Endodermal cell (in vitro differentiated cells): ENCODE data around the gene SMIM38. TPM values are rescaled to one million over a fixed set of nuclear protein-coding genes. Genes with fewer than 3 reads are reported as not detected.

Experiments
- DNase-seq: peaks from one replicate; pipeline ENCODE4 v3.0.0-alpha.2; 2017
- H3K27ac ChIP-seq: 2 replicates; pipeline ENCODE4 v1.5.1; 2013; ENCODE audit warnings: mild to moderate bottlenecking, low read depth, low read length, moderate library complexity
- H3K27me3 ChIP-seq: 2 replicates; pipeline ENCODE4 v1.6.1; 2013; ENCODE audit warnings: mild to moderate bottlenecking, low read length, moderate library complexity; ENCODE audit not compliant: insufficient read depth, control insufficient read depth, poor library complexity, severe bottlenecking
- H3K36me3 ChIP-seq: 2 replicates; pipeline ENCODE4 v1.7.0; 2013; ENCODE audit warnings: mild to moderate bottlenecking, low read length, moderate library complexity; ENCODE audit not compliant: control insufficient read depth, insufficient read depth
- H3K4me1 ChIP-seq: one replicate; pipeline ENCODE4 v1.7.0; 2013; ENCODE audit warnings: low read length; ENCODE audit not compliant: control insufficient read depth, insufficient read depth
- H3K4me3 ChIP-seq: 2 replicates; pipeline ENCODE4 v1.5.1; 2013; ENCODE audit warnings: mild to moderate bottlenecking, low read length, moderate library complexity
- H3K9ac ChIP-seq: 2 replicates; pipeline ENCODE4 v1.6.1; 2013; ENCODE audit warnings: mild to moderate bottlenecking, low read length, moderate library complexity; ENCODE audit not compliant: poor library complexity, severe bottlenecking; ENCODE audit errors: extremely low read depth
- H3K9me3 ChIP-seq: 2 replicates; pipeline ENCODE4 v1.6.1; 2013; ENCODE audit warnings: mild to moderate bottlenecking, low read length, moderate library complexity; ENCODE audit not compliant: control insufficient read depth
- H3K27ac Mint-ChIP-seq: 2 replicates; pipeline ENCODE4 v1.8.0; 2020; ENCODE audit warnings: mixed read lengths
- H3K27me3 Mint-ChIP-seq: 2 replicates; pipeline ENCODE4 v1.8.0; 2021; ENCODE audit warnings: mild to moderate bottlenecking, mixed read lengths; ENCODE audit not compliant: insufficient read depth
- H3K36me3 Mint-ChIP-seq: 2 replicates; pipeline ENCODE4 v1.8.0; 2020; ENCODE audit warnings: low read depth, mixed read lengths
- H3K4me1 Mint-ChIP-seq: 2 replicates; pipeline ENCODE4 v1.8.0; 2020; ENCODE audit warnings: mixed read lengths
- H3K4me3 Mint-ChIP-seq: 2 replicates; pipeline ENCODE4 v1.8.0; 2020; ENCODE audit warnings: mild to moderate bottlenecking, moderate library complexity, mixed read lengths
- H3K9me3 Mint-ChIP-seq: 2 replicates; pipeline ENCODE4 v1.8.0; 2020; ENCODE audit warnings: mild to moderate bottlenecking, mixed read lengths
- WGBS, 2 experiments: methylation state at CpG; one replicate each; pipeline versions ENCODE4 v1.1.5 to v1.1.7; 2013; ENCODE audit warnings: missing lambda C conversion rate in 2 of 2, mixed read lengths in 1 of 2; ENCODE audit not compliant: insufficient coverage in 1 of 2, insufficient read length in 1 of 2; 5-methylcytosine and 5-hydroxymethylcytosine counted together
- total RNA-seq, 2 donors: library from RNA; stranded (reverse); fragmentation: NEBNext Ultra II Directional in 1 of 2; extraction: Animal tissue kit (Norgen Biotek cat#: 25700) in 1 of 2; gene quantifications; 2 replicates in 1 of 2; 3 replicates in 1 of 2; pipeline ENCODE4 v1.2.1, GENCODE V29; 2021
- TF ChIP-seq, protein P1 (sequence below): fragments of 200-600 bp; sonication (generic); conservative IDR thresholded peaks from 2 replicates; pipeline ENCODE4 v1.5.0; 2021; ENCODE audit warnings: antibody characterized with exemption, mild to moderate bottlenecking

Gene SMIM38
- total RNA-seq, 2 donors from 2014 or later = 0.20 to 0.64 TPM

DNA sequence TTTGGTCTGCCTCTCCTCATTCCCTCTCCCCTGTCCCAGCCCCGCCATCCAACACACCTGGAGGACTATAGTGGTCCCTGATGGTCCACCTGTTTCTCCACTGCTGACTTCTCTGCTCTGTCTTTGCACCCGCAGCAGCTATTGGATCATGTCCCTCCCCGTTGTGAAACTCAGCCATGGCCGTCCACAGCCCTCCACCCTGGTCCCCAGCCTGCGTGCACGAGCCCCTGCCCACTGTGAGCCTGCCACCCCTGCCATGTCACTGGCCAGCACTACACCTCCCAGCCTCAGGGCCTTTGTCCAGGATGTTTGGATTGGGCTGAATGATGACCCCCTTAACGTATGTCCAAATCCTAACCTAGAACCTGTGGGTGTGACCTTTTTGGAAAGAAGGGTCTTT lies 47.7 kb upstream of the SMIM38 start:
- Histone ChIP-seq H3K4me1 (no peaks in the 10 kb centered on the region), H3K9me3 (no peaks in the 10 kb centered on the region), H3K27ac (no peak overlapping the region), H3K27me3 (no peaks in the 10 kb centered on the region), H3K4me3 (no peak overlapping the region), H3K9ac (no peak overlapping the region), H3K36me3 (no peaks in the 10 kb centered on the region)
- Mint-ChIP-seq H3K4me1 (no peaks in the 10 kb centered on the region), H3K9me3 (peaks cover 11% of the 10 kb centered on the region), H3K36me3 (peaks cover 2% of the 10 kb centered on the region), H3K4me3 (no peak overlapping the region), H3K27ac (no peak overlapping the region), H3K27me3 (peaks cover 2% of the 10 kb centered on the region)
- 92% methylated on average over 5 to 7 of the region's 7 CpGs for WGBS, 2 experiments
- no peak for DNase-seq
- TF ChIP-seq, protein P1, sequence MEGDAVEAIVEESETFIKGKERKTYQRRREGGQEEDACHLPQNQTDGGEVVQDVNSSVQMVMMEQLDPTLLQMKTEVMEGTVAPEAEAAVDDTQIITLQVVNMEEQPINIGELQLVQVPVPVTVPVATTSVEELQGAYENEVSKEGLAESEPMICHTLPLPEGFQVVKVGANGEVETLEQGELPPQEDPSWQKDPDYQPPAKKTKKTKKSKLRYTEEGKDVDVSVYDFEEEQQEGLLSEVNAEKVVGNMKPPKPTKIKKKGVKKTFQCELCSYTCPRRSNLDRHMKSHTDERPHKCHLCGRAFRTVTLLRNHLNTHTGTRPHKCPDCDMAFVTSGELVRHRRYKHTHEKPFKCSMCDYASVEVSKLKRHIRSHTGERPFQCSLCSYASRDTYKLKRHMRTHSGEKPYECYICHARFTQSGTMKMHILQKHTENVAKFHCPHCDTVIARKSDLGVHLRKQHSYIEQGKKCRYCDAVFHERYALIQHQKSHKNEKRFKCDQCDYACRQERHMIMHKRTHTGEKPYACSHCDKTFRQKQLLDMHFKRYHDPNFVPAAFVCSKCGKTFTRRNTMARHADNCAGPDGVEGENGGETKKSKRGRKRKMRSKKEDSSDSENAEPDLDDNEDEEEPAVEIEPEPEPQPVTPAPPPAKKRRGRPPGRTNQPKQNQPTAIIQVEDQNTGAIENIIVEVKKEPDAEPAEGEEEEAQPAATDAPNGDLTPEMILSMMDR = no peak

DNA sequence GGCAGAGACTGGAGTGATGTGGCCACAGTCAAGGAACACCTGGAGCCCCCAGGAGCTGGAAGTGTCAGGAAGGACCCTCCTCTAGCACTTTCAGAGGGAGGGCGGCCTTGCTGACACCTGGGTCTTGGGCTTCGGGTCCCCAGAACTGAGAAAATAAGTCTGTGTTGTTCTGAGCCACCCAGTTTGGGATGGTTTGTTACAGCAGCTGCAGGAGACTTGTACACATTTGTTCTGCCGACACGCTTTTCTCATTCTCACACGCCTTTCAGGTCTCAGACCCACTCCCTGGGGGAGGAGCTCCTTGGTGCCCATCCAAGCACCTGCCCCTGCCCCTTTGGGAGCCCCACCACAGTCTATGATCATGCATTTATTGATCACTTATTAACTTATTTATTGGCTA lies 47.2 kb upstream of the SMIM38 start:
- WGBS, 2 experiments = 83 to 84% methylated on average over 5 of the region's 5 CpGs
- no peak overlapping the region for H3K9ac ChIP-seq
- no peak for DNase-seq
- no peak overlapping the region for H3K4me3 ChIP-seq
- peaks cover 11% of the 10 kb centered on the region for H3K9me3 Mint-ChIP-seq
- H3K4me3 Mint-ChIP-seq = no peak overlapping the region
- H3K27ac Mint-ChIP-seq = no peak overlapping the region
- H3K36me3 ChIP-seq = no peaks in the 10 kb centered on the region
- H3K27me3 Mint-ChIP-seq = peaks cover 2% of the 10 kb centered on the region
- TF ChIP-seq, protein P1 = no peak
- H3K4me1 ChIP-seq = no peaks in the 10 kb centered on the region
- H3K27me3 ChIP-seq = no peaks in the 10 kb centered on the region
- H3K4me1 Mint-ChIP-seq = no peaks in the 10 kb centered on the region
- H3K27ac ChIP-seq = no peak overlapping the region
- peaks cover 2% of the 10 kb centered on the region for H3K36me3 Mint-ChIP-seq
- no peaks in the 10 kb centered on the region for H3K9me3 ChIP-seq

DNA sequence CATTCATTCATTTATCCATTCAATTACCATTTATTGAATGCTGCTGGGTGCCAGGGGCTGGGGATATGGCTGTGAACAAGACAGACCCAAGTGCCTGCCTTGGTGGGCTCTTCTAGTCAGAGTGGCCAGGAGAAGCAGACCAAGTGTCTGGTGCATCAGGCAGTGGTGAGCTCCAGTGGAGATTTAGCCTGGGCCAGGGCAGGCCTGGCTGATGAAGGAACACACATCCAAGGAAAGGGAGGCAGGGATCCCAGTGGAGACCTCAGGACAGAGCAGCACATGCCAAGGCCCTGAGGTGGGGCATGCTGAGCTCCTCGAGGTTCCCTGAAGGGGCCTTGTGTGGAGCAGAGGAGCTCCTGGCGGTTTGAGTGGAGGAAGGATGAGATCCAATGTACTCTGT lies 46.6 kb upstream of the SMIM38 start:
- WGBS, 2 experiments = 89% methylated on average over 2 of the region's 2 CpGs; no CpG with 5 or more reads in 1 of the 2 experiments
- H3K27me3 Mint-ChIP-seq = peaks cover 2% of the 10 kb centered on the region
- no peaks in the 10 kb centered on the region for H3K4me1 Mint-ChIP-seq
- no peak overlapping the region for H3K9ac ChIP-seq
- no peaks in the 10 kb centered on the region for H3K9me3 ChIP-seq
- H3K4me3 ChIP-seq = no peak overlapping the region
- no peaks in the 10 kb centered on the region for H3K4me1 ChIP-seq
- peaks cover 2% of the 10 kb centered on the region for H3K36me3 Mint-ChIP-seq
- H3K27ac Mint-ChIP-seq = no peak overlapping the region
- no peak overlapping the region for H3K4me3 Mint-ChIP-seq
- DNase-seq = no peak
- H3K27ac ChIP-seq = no peak overlapping the region
- H3K9me3 Mint-ChIP-seq = peaks cover 11% of the 10 kb centered on the region
- TF ChIP-seq, protein P1 = no peak
- no peaks in the 10 kb centered on the region for H3K36me3 ChIP-seq
- H3K27me3 ChIP-seq = no peaks in the 10 kb centered on the region
